NB4 (cell line): ENCODE measurements around the gene IPO13.

Experiments
- DNase-seq: peaks from one replicate; pipeline ENCODE4 v3.0.0; 2010; ENCODE audit warnings: low read depth
- H3K4me3 ChIP-seq: one replicate; pipeline ENCODE4 v1.5.1; 2011; ENCODE audit warnings: mild to moderate bottlenecking, low read depth, low read length, moderate library complexity
- MYC ChIP-seq: IDR thresholded peaks from 2 replicates; pipeline ENCODE4 v1.6.1; 2011; ENCODE audit warnings: low read depth, low read length
- POLR2A ChIP-seq: IDR thresholded peaks from 2 replicates; pipeline ENCODE4 v1.6.1; 2011; ENCODE audit warnings: mild to moderate bottlenecking; ENCODE audit not compliant: insufficient read length; ENCODE audit errors: extremely low read depth
- TF ChIP-seq, protein P1 (sequence below): IDR thresholded peaks from one replicate; pipeline ENCODE4 v1.5.1; 2012; ENCODE audit warnings: low read depth, low read length
- TF ChIP-seq, protein P2 (sequence below): IDR thresholded peaks from 2 replicates; pipeline ENCODE4 v1.6.1; 2011; ENCODE audit warnings: low read depth, low read length

Gene IPO13

DNA sequence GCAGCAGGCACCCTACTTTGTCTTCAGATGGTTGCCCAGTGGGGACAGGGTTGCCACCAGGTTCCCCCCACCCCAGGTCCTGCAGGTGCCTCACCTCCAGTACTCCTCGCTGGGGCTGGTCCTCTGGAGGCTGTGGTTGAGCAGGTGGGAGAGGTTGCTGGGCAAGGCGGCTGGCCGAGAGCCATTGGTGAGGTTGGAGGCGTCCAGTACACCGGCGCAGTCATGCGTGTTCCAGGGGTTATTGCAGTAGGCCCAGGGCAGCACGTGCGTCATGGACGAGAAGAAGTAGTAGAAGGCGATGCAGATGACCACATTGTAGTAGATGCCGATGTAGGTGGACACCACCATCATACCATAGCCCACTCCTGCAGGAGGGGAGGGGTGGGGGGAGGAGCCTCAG lies 61.5 kb downstream of the IPO13 start:
- TF ChIP-seq, protein P1, sequence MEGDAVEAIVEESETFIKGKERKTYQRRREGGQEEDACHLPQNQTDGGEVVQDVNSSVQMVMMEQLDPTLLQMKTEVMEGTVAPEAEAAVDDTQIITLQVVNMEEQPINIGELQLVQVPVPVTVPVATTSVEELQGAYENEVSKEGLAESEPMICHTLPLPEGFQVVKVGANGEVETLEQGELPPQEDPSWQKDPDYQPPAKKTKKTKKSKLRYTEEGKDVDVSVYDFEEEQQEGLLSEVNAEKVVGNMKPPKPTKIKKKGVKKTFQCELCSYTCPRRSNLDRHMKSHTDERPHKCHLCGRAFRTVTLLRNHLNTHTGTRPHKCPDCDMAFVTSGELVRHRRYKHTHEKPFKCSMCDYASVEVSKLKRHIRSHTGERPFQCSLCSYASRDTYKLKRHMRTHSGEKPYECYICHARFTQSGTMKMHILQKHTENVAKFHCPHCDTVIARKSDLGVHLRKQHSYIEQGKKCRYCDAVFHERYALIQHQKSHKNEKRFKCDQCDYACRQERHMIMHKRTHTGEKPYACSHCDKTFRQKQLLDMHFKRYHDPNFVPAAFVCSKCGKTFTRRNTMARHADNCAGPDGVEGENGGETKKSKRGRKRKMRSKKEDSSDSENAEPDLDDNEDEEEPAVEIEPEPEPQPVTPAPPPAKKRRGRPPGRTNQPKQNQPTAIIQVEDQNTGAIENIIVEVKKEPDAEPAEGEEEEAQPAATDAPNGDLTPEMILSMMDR, result no peak
- no peak for TF ChIP-seq POLR2A
- no peak for TF ChIP-seq MYC
- TF ChIP-seq, protein P2, sequence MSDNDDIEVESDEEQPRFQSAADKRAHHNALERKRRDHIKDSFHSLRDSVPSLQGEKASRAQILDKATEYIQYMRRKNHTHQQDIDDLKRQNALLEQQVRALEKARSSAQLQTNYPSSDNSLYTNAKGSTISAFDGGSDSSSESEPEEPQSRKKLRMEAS, result no peak
- no peak overlapping the region for H3K4me3 ChIP-seq
- no peak for DNase-seq

DNA sequence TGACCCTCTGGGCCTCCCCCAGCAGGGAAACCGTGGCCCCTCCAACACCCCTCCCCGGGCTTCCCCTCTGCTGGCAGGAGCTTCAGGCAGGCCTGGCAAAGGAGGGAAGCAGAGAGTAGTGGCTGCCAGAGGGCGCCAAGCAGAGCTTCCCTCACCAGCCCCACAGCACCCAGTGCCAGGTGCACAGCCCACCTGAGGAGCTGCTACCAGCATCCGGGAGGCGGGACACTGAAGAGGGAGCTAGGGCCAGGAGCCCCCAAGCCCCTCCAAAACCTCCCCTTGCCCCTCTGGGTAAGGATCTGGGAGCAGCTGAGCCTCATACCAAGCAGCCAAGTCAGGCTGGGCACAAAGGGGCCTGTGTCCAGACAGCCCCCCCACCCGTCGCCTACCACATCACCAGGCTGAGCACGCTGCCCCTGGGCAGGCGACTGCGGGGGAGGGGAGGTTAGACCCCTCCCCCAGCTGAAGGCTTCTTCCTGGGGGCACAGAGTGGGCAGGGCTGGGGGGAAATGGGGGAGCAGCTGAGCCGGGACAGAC lies 64.3 kb downstream of the IPO13 start:
- TF ChIP-seq POLR2A (no peak), MYC (no peak)
- TF ChIP-seq, protein P2, result no peak
- TF ChIP-seq, protein P1, result no peak
- no peak overlapping the region for H3K4me3 ChIP-seq
- no peak for DNase-seq

DNA sequence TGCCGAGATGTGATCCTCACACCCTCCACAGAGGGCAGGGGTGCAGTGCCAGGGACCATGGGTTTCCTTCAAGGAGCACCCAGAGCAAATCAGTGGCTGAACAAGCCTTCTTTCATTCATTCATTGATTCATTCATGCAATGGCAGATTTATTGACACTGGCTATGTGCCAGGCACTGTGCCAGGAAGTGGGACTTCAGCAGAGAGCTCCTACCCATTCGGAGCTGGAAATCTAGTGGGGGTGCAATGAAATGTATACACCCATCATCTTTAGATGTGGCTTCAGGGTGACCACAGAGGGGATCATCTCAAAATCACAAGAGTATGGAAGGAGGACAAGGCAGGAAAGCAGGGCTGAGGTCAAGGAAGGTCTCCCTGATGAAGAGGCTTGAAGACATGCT lies 65.7 kb downstream of the IPO13 start:
- no peak for DNase-seq
- no peak overlapping the region for H3K4me3 ChIP-seq
- TF ChIP-seq MYC (no peak), POLR2A (no peak)
- TF ChIP-seq, protein P2, result no peak
- TF ChIP-seq, protein P1, result no peak

DNA sequence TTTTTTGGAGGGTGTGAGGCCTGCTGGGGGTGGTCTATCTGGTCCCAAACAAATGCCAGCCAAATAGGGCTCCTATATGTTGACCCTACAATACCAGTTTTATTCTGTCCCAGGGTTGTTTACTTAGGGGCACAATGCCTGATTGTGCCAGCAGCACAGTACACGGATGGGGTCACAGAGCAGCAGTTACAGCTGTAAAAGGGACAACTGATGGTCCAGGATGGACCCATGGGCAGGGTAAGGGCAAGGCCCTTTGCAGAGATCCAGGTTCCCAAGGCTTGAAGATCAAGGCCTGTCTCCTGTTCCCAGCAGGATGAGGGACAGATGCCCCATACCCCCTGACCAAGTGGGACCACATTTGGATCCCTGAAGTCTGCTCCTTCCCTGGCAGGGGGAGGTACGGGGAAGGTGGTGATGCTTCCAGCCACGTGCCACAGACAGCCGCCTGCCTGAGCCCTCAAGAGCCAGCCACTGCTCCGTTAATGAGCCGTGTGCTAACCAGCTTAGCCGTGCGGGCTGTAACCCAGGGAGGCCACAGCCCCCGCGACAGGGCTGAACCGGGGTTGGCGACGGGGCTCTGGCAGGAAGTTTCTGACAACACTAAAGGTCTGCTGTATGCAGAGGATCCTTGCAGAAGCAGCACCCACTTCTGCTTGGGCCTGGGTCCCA lies 66.3 kb downstream of the IPO13 start:
- DNase-seq, result peak; percentile 78
- no peak overlapping the region for H3K4me3 ChIP-seq
- TF ChIP-seq MYC, result peak; percentile 71
- TF ChIP-seq, protein P1, result no peak
- TF ChIP-seq POLR2A, result no peak
- TF ChIP-seq, protein P2, result peak; percentile 89

DNA sequence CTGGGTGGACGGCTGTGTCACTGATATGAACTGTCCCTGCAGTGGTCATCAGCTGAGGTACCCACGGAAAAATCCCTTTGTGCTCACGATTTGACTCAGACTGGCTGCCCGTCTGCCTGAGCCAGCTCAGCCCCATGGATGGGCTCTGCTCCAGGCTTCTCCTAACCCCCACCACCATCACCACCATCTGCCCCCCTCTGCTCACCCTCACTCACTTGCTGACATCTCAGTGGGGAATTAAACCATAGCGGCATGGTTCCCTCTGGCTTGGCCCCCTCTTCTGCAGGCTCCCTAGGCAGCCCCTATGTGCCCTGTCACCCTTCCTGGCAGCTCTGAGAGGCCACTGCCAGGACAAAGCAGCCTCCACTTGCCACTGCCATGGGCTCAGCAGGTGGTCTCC lies 67.2 kb downstream of the IPO13 start:
- no peak for DNase-seq
- TF ChIP-seq, protein P1, result no peak
- TF ChIP-seq, protein P2, result no peak
- TF ChIP-seq POLR2A (no peak), MYC (no peak)
- no peak overlapping the region for H3K4me3 ChIP-seq
